Lower lobe of right lung (tissue), 2 donors: Measurements from ENCODE around the gene TMED3. TPM values are rescaled to one million over a fixed set of nuclear protein-coding genes. Genes with fewer than 3 reads are reported as not detected.

Experiments used
- ATAC-seq, 2 donors: fragments of 200-7000 bp; cut with Tn5 transposase; one replicate each; pipeline ENCODE4 v1.9.1; 2020 to 2022; ENCODE audit warnings: mild to moderate bottlenecking in 2 of 2, moderate library complexity in 2 of 2
- DNase-seq: peaks from one replicate; pipeline ENCODE4 v3.0.0-alpha.2; 2020
- H3K27ac ChIP-seq: fragments of 200-600 bp; one replicate; pipeline ENCODE4 v1.8.0; 2022
- H3K27me3 ChIP-seq: fragments of 200-600 bp; one replicate; pipeline ENCODE4 v1.8.0; 2022; ENCODE audit warnings: low read depth
- H3K36me3 ChIP-seq: fragments of 200-600 bp; one replicate; pipeline ENCODE4 v1.8.0; 2022; ENCODE audit warnings: mild to moderate bottlenecking
- H3K4me1 ChIP-seq: fragments of 200-600 bp; one replicate; pipeline ENCODE4 v1.8.0; 2022
- H3K4me3 ChIP-seq: fragments of 200-600 bp; one replicate; pipeline ENCODE4 v1.8.0; 2022; ENCODE audit warnings: mild to moderate bottlenecking
- H3K9me3 ChIP-seq: fragments of 200-600 bp; one replicate; pipeline ENCODE4 v1.8.0; 2022
- intact Hi-C: fragments of 100-400 bp; cut with DNase I; formaldehyde crosslinking; loops from one replicate; pipeline ENCODE4 v1.11.0; 2022
- long read RNA-seq: library from polyadenylated mRNA; unstranded; transcript quantifications from one replicate; pipeline ENCODE4 v2.0.0, GENCODE V29; 2021
- total RNA-seq: library from RNA; stranded (reverse); fragmentation: NEBNext Ultra II Directional; extraction: Animal tissue kit (Norgen Biotek cat#: 25700); gene quantifications from one replicate; pipeline ENCODE4 v1.2.1, GENCODE V29; 2021
- TF ChIP-seq, protein P1 (sequence below): fragments of 200-600 bp; IDR thresholded peaks from one replicate; pipeline ENCODE4 v1.8.0; 2022; ENCODE audit warnings: antibody characterized with exemption, mild to moderate bottlenecking
- donor health status: DM: no; HTN: yes; CAD: no; lungs with severe emphysema.

TMED3 gene
- total RNA-seq: 45.2 TPM
- long read RNA-seq, transcript TMED3-201 (3 exons, 1,475 nt): major isoform, 91 of 101 reads
- long read RNA-seq, partial matches to known transcripts: 7 of 101 reads
- long read RNA-seq, other reads (novel, unspliced or antisense): 1 of 101 reads

DNA sequence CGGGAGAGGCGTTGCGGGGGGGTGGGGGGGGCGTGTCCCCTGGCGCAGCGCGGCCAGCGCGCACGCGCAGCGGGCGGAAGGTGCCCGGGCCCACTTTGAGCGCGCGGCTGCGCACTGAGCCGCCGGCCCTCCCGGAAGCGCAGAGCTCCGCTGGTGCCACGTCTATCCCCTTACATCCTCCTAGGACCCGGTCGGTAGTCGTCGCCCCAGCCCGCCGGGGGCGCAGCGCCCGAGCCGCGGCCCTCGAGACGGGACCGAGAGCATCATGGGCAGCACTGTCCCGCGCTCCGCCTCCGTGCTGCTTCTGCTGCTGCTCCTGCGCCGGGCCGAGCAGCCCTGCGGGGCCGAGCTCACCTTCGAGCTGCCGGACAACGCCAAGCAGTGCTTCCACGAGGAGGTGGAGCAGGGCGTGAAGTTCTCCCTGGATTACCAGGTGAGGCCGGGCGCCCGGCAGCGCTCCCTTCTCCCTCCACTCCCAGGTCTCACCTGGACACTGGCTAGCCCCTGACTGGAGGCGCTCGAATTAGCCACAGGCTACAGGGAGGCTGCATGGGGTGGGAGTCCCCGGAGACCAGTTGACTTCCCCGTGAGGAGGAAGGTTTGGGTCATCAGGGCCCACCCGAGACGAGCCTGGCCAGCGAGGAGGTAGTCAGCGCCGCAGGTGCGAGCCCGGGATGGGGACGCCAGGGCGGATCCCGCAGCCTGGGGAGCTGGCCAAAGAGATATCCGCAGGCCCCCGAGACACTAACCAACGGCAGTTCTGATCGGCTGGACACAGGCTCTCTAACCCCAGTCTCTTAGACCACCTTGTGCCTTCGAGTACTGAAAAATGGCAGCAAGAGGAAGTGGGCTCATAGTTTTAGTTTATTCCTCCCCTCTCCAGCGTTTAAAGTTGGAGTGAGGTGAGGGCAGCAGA is at the start of gene TMED3:
Gene TMED3, plus strand, starts transcription at position 128 of the 916 bp plus-strand sequence. Its CDS starts 138 bp downstream, at position 266.
- H3K4me1 ChIP-seq: peaks cover 18% of the 10 kb centered on the region
- no peaks in the 10 kb centered on the region for H3K27me3 ChIP-seq
- peaks cover 31% of the 10 kb centered on the region for H3K36me3 ChIP-seq
- peak; percentile 87 for DNase-seq
- peak; percentile 96 to 98 for ATAC-seq
- intact Hi-C loops: no loop called here
- peak within 1 kb of the TSS; percentile 80 for H3K4me3 ChIP-seq
- peak within 1 kb of the TSS; percentile 63 for H3K27ac ChIP-seq
- TF ChIP-seq, protein P1, sequence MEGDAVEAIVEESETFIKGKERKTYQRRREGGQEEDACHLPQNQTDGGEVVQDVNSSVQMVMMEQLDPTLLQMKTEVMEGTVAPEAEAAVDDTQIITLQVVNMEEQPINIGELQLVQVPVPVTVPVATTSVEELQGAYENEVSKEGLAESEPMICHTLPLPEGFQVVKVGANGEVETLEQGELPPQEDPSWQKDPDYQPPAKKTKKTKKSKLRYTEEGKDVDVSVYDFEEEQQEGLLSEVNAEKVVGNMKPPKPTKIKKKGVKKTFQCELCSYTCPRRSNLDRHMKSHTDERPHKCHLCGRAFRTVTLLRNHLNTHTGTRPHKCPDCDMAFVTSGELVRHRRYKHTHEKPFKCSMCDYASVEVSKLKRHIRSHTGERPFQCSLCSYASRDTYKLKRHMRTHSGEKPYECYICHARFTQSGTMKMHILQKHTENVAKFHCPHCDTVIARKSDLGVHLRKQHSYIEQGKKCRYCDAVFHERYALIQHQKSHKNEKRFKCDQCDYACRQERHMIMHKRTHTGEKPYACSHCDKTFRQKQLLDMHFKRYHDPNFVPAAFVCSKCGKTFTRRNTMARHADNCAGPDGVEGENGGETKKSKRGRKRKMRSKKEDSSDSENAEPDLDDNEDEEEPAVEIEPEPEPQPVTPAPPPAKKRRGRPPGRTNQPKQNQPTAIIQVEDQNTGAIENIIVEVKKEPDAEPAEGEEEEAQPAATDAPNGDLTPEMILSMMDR: peak; percentile 22
- no peaks in the 10 kb centered on the region for H3K9me3 ChIP-seq

DNA sequence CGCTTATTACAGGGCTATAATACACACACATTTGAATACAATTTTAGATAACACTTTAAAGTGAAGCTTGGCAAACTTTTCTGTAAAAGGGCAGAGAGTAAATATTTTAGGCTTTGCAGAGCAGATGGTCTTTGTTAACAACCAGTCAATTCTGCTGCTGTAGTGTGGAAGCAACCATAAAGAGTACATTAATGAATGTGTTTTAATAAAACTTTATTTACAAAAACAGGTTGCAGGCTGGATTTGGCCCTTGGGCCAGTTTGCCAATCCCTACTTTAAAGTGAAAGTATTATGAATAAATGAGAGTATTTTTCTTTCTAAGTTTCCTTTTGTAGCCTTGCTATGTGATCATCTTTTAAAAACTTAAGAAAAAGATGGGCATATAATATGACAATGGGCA is 49.1 kb upstream of the TMED3 start:
- TF ChIP-seq, protein P1: no peak
- intact Hi-C loops: no loop called here
- ATAC-seq: no peak
- H3K36me3 ChIP-seq: no peaks in the 10 kb centered on the region
- H3K27ac ChIP-seq: no peak overlapping the region
- no peaks in the 10 kb centered on the region for H3K9me3 ChIP-seq
- no peaks in the 10 kb centered on the region for H3K4me1 ChIP-seq
- H3K4me3 ChIP-seq: no peak overlapping the region
- no peaks in the 10 kb centered on the region for H3K27me3 ChIP-seq
- DNase-seq: no peak

DNA sequence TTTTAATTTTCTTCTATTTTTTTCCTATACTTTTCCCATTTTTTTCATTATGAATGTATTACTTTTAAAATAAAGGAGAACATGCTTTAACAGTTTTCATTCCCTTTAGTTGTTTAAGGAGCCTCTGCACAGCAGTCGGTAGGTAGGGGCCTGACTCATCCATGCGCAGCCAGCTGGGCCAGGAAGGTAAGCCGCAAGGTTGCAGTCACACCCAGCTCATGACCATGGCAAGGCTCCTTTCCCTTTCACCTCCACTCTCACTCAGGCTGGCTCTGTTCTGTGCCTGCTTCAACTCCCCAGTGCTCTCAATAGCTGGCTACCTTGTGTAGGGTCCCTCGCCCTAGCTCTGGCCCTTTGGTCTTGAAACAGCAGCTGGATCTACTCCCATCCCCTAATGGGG is 45.7 kb upstream of the TMED3 start:
- no peaks in the 10 kb centered on the region for H3K36me3 ChIP-seq
- intact Hi-C loops: no loop called here
- no peak for ATAC-seq
- TF ChIP-seq, protein P1: no peak
- H3K4me3 ChIP-seq: no peak overlapping the region
- no peaks in the 10 kb centered on the region for H3K27me3 ChIP-seq
- H3K9me3 ChIP-seq: no peaks in the 10 kb centered on the region
- H3K4me1 ChIP-seq: no peaks in the 10 kb centered on the region
- no peak for DNase-seq
- no peak overlapping the region for H3K27ac ChIP-seq

- H3K27ac ChIP-seq: no peak overlapping the region
- no peaks in the 10 kb centered on the region for H3K4me1 ChIP-seq
- H3K9me3 ChIP-seq: no peaks in the 10 kb centered on the region
- intact Hi-C loops: no loop called here
- H3K36me3 ChIP-seq: no peaks in the 10 kb centered on the region
- H3K4me3 ChIP-seq: no peak overlapping the region
- ATAC-seq (no peak), DNase-seq (no peak)
- TF ChIP-seq, protein P1: no peak
- H3K27me3 ChIP-seq: no peaks in the 10 kb centered on the region
Measured at GRCh38 chr15:79265987-79266579, 44.8 kb upstream of the TMED3 start.

- Histone ChIP-seq H3K4me3 (no peak within 1 kb of the TSS), H3K36me3 (no peaks in the 10 kb centered on the region), H3K27ac (no peak within 1 kb of the TSS), H3K27me3 (peaks cover 57% of the 10 kb centered on the region), H3K9me3 (no peaks in the 10 kb centered on the region), H3K4me1 (no peaks in the 10 kb centered on the region)
- ATAC-seq (no peak), DNase-seq (no peak)
- TF ChIP-seq, protein P1: no peak
- intact Hi-C loops: no loop called here
Measured at GRCh38 chr15:79282371-79283251, 28.3 kb upstream of the TMED3 start, which contains the start of gene ANKRD34C. ANKRD34C (plus strand) TSS chr15:79282722; CDS start chr15:79293285, 10,563 bp downstream.
